Activated T-helper 1 cell treated with Interleukin-2 at 50 U/mL for 16 hours (primary cell): ENCODE measurements around the gene UPK2.
"Not testable (repeated sequence)": the region's sequence is repeated elsewhere in the genome, so short reads cannot be mapped to it uniquely, and the experiment has no call there.

Experiments
- DNase-seq: peaks from one replicate; pipeline ENCODE4 v3.0.0-alpha.2; 2020; ENCODE audit warnings: low read depth

The UPK2 gene

DNA sequence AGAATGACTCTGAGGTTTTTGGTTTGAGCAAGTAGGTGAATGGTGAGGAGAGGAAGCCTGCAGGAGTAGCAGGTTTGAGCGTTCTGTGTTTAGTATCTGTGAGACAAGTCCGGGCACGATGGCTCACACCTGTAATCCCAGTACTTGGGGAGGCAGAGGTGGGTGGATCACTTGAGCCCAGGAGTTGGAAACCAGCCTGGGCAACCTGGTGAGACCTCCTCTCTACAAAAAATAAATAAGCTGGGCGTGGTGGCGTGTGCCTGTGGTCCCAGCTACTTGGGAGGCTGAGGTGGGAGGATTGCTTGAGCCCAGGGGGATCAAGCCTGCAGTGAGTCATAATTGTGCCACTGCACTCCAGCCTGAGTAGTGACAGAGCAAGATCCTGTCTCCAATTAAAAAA is 32.2 kb downstream of the UPK2 start:
- DNase-seq, result no peak

DNA sequence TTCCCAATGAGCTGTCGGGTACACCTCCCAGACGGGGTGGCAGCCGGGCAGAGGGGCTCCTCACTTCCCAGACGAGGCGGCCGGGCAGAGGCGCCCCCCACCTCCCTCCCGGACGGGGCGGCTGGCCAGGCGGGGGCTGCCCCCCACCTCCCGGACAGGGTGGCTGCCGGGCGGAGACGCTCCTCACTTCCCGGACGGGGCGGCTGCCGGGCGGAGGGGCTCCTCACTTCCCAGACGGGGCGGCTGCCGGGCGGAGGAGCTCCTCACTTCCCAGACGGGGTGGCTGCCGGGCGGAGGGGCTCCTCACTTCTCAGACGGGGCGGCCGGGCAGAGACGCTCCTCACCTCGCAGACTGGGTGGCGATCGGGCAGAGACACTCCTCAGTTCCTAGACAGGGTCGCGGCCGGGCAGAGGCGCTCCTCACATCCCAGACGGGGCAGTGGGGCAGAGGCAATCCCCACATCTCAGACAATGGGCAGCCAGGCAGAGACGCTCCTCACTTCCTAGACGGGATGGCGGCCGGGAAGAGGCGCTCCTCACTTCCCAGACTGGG is 35.5 kb downstream of the UPK2 start:
- DNase-seq, result not testable (repeated sequence)

DNA sequence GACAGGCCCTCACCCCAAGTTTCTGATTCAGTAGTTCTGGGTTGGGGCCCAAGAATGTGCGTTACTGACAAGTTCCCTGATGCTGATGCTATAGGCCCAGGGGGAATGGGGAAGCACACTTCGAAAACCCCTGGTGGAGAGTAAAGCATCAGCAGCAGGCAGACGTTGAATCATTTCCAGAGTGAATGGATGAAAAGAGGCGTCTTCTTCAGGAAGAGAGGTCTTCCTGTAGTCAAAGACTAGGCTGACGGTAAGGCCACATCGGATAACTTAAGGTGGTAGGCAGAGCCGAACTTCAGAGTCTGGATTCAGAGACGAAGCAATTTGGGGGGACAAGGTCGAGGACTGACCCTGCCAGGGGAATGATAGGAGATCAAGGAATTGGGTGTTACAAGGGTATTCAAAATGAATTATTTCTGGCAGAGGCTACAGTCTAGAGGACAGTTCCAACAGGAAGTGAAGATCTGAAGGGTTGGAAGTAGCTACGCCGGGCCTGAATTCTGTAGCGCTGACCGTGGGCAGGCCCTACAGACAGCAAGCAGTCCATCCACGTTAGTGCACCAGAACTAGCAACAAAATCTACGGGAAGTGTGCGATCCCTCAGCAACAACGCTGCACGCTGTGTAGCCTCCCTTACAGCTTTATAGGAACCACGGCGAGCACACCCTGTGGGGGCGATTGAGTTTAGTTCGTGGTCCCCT is 41.0 kb downstream of the UPK2 start:
- DNase-seq, result no peak

DNA sequence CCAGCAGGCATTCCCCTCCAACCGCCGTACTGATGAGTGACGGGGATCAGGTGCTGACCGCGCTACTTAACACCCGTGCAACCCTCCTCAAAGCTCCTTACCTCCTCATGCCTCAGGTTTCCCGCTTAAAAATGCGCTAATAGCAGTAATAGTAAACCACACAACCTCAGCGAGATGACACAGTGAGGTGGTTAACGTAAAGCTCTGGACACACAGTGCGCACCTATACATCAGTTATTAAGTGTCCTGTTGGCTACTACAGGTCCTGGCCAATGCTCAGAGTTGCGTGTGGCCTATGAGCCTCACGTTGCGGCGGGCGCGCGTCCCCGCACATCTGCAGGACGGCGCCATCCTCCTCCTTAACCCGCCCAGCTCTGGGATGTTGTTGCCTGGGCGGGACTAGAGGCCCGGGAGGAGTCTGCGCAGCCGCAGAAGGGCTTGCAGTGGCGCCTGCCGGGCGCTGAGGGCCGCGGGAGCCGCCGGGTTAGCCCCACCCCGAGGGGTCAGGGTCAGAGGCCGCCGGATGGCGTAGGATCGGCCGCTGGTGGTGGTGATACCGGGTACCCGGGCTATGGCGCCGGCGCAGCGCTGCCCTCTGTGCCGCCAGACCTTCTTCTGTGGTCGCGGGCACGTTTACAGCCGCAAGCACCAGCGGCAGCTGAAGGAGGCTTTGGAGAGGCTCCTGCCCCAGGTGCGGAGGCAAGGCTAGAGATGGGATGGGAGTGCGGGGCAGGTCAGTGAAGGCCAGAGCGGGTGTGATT is 41.7 kb downstream of the UPK2 start, which contains the start of gene CENATAC:
Gene CENATAC (plus strand): TSS at position 512 of the 761 bp plus-strand sequence. CDS start 60 bp downstream, at position 572.
- peak; percentile 96 for DNase-seq

DNA sequence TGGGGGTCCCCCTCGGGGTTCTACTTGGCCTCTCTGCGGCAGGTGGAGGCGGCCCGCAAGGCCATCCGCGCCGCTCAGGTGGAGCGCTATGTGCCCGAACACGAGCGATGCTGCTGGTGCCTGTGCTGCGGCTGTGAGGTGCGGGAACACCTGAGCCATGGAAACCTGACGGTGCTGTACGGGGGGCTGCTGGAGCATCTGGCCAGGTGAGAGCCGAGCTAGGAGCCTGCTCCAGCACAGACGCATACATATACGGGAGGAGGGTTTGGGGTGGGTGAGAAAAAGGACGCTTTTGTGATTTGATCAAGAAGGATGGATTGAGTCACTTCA is 42.3 kb downstream of the UPK2 start:
- no peak for DNase-seq

DNA sequence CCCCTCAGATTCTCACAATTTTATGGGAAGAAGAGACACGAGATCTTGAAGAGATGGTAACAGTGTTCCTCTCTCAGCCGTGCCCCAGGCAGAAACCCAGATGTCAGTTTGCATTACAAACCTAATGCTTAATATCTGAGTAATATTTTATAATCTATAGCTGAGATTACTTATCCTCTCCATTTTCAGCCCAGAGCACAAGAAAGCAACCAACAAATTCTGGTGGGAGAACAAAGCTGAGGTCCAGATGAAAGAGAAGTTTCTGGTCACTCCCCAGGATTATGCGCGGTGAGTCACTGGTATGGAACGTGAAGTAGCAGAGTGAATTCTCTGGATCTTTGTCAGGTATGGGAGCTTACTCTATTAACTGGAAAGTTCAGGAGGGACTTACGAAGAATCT is 42.7 kb downstream of the UPK2 start:
- DNase-seq, result no peak

DNA sequence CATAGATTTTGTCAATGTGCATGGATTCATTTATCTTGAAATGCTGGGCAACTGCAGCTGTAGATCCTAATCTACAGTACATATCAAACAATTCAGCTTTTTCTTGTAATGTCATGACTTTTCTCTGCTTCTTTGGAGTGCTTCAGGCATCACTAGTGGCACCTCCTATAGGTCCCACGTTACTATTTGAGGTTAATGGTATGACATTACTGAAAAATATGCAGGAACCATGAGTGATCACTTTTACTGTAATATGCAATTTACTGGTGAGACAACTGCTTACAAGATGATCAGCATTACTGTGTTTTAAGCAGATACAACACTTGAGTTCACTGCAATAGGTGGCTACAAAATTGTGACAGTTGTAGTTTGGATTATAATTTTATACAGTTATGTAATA is 44.8 kb downstream of the UPK2 start:
- DNase-seq, result no peak

DNA sequence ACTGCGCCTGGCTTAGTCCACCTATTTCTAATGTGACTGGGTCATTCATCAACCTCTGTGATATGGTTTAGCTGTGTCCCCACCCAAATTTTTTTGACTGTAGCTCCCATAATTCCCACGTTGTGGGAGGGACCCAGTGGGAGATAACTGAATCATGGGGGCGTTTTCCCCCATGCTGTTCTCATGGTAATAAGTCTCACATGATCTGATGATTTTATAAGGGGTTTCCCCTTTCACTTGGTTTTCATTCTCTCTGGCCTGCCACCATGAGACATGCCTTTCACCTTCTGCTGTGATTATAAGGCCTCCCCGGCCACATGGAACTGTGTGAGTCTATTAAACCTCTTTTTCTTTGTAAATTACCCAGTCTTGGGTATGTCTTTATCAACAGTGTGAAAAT is 50.6 kb downstream of the UPK2 start:
- no peak for DNase-seq
